KOPT-K1 (cell line): ENCODE results near the gene ZBTB43.

Experiments used
- H3K27ac ChIP-seq: fragments of 200-600 bp; sonication (generic); 2 replicates; pipeline ENCODE4 v1.5.1; 2016; ENCODE audit warnings: antibody characterized with exemption, mild to moderate bottlenecking, low read depth, low read length; ENCODE audit not compliant: poor library complexity, severe bottlenecking
- H3K36me3 ChIP-seq: fragments of 200-600 bp; sonication (generic); 2 replicates; pipeline ENCODE4 v1.5.1; 2017; ENCODE audit warnings: antibody characterized with exemption, mild to moderate bottlenecking, low read length, moderate library complexity; ENCODE audit not compliant: insufficient read depth
- H3K9me3 ChIP-seq: fragments of 200-600 bp; sonication (generic); 2 replicates; pipeline ENCODE4 v1.5.1; 2017; ENCODE audit warnings: antibody characterized with exemption, low read length, mild to moderate bottlenecking; ENCODE audit not compliant: insufficient read depth, poor library complexity, severe bottlenecking

The ZBTB43 gene

GRCh38 chr9:126875756-126876510, 71.1 kb downstream of the ZBTB43 start:
- Histone ChIP-seq H3K36me3 (peaks cover 22% of the 10 kb centered on the region), H3K9me3 (no peaks in the 10 kb centered on the region), H3K27ac (no peak overlapping the region)

DNA sequence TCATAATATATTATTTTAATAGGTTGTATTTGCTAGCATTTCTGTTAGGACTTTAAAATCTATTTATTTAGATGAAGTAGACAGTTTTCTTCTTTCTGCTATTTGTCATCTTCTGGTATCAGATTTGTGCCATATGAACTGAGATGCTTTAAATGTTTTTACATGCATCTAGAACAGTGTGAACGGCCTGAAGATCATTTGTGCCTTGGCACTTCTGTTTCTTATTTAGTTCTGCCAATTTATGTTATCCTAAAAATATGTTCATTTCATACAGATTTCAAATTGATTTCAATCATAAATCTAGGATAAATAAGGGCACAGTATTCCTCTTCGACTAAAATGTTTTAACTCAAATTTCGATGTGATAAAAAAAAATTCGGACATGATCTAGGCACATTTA, 71.7 kb downstream of the ZBTB43 start:
- Histone ChIP-seq H3K27ac (no peak overlapping the region), H3K9me3 (no peaks in the 10 kb centered on the region), H3K36me3 (peaks cover 26% of the 10 kb centered on the region)

DNA sequence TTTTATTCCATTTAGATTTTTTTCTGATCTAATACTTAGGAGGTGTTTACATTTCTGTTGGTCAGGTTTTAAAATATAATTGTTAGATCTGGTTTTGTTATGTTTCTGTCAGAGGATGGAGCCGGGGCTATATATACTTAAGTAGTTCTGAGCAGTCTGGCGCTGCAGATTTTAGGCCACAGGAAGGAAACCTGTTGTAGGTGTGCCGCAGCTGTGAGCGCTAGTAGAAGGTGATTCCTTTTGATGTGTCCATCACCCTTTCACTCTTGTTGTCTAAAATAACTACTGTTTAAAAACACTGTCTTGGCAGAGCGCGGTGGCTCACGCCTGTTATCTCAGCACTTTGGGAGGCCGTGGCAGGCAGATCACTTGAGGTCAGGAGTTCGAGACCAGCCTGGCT, 72.6 kb downstream of the ZBTB43 start:
- Histone ChIP-seq H3K36me3 (peaks cover 35% of the 10 kb centered on the region), H3K27ac (no peak overlapping the region), H3K9me3 (no peaks in the 10 kb centered on the region)

- Histone ChIP-seq H3K9me3 (no peaks in the 10 kb centered on the region), H3K36me3 (peaks cover 41% of the 10 kb centered on the region), H3K27ac (no peak overlapping the region)
These were observed 74.4 kb downstream of the ZBTB43 start for GRCh38 chr9:126879288-126879687.

- H3K27ac ChIP-seq, result no peak overlapping the region
- H3K36me3 ChIP-seq, result peaks cover 46% of the 10 kb centered on the region
- no peaks in the 10 kb centered on the region for H3K9me3 ChIP-seq
These were observed 75.5 kb downstream of the ZBTB43 start for GRCh38 chr9:126880226-126880946.

- peaks cover 47% of the 10 kb centered on the region for H3K36me3 ChIP-seq
- H3K9me3 ChIP-seq, result no peaks in the 10 kb centered on the region
- no peak overlapping the region for H3K27ac ChIP-seq
These were observed 76.1 kb downstream of the ZBTB43 start for GRCh38 chr9:126880947-126881332.

DNA sequence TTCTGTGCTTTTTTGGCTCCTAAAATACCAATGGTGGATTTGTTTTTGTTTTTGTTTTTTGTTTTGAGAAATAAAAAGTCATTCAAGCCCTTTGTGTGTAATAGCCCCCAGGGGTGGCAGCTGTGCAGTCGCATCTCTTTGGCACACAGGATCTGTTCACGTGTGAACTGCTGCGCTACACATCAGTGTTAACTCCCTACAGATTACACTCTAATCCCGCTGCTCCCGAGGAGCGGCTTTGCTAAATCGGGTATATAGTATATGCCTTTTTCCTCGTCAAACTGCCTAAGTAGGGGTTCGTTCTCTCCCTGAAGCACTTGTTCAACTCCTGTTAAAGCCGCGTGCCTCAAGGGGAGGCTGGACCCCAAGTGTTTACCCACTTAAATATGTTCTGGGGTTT, 77.9 kb downstream of the ZBTB43 start:
- Histone ChIP-seq H3K36me3 (peaks cover 47% of the 10 kb centered on the region), H3K27ac (no peak overlapping the region), H3K9me3 (no peaks in the 10 kb centered on the region)

DNA sequence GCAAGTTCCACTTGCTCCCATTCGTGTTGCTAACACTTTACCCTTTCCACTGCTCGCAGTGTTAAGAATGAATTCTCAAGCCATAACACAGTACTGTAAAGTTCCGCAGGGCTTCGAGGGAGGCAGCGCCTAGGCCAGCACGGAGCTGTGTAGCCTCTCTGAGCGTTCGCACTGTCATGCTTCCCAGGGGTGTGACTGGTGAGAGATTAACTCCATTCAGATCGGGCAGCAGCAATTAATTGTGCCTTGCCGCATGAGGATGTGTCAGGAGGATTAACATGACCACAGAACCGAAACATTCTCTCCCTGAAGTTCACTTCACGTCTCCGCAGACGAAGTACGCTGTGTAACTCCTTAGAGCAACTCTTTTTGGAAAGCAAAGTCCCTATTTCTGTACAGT, 78.8 kb downstream of the ZBTB43 start:
- Histone ChIP-seq H3K9me3 (no peaks in the 10 kb centered on the region), H3K27ac (no peak overlapping the region), H3K36me3 (peaks cover 47% of the 10 kb centered on the region)

GRCh38 chr9:126885131-126885641, 80.3 kb downstream of the ZBTB43 start:
- H3K36me3 ChIP-seq, result peaks cover 33% of the 10 kb centered on the region
- H3K9me3 ChIP-seq, result no peaks in the 10 kb centered on the region
- H3K27ac ChIP-seq, result no peak overlapping the region

GRCh38 chr9:126886034-126886822, 81.4 kb downstream of the ZBTB43 start:
- no peak overlapping the region for H3K27ac ChIP-seq
- no peaks in the 10 kb centered on the region for H3K9me3 ChIP-seq
- H3K36me3 ChIP-seq, result peaks cover 23% of the 10 kb centered on the region

DNA sequence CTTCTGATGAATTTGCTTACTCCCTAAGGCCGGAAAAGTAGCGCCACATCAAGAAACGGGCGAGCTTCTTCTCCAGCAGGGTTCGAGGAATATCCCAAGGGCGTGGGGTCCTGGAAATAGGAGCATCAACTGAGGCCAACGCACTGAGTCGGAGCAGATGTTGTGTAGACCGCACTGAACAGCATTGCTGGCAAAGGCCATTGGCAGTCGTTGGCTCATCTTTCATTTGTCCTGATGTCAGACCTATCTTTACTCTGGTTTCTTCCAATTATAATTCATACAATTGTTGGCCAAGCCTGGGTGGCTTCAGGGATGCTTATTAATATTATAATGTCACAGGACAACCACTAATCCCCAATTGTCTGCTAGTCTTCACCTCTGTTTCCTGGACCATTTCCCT, 82.1 kb downstream of the ZBTB43 start:
- peaks cover 17% of the 10 kb centered on the region for H3K36me3 ChIP-seq
- H3K9me3 ChIP-seq, result no peaks in the 10 kb centered on the region
- H3K27ac ChIP-seq, result no peak overlapping the region
